ENCODE data around the gene WDR43. TPM values are rescaled to one million over a fixed set of nuclear protein-coding genes. Genes with fewer than 3 reads are reported as not detected.

Gene WDR43
- total RNA-seq, 2 experiments from 2014 or later, result 62.4 to 73.2 TPM

GRCh38 chr2:28949190-28949589, 54.7 kb downstream of the WDR43 start:
- Histone ChIP-seq H3K4me3 (ENCODE audit: low read length) (no peak overlapping the region), H3K27me3 (ENCODE audit: control insufficient read depth in 1 of 2, insufficient read depth in 2 of 2, low read length in 2 of 2) (no peaks in the 10 kb centered on the region), H3K27ac (ENCODE audit: low read depth in 1 of 2, low read length in 2 of 2) (no peak overlapping the region), H3K9me3 (ENCODE audit: control insufficient read depth in 1 of 2, insufficient read depth in 1 of 2, low read length in 2 of 2) (no peaks in the 10 kb centered on the region), H3K36me3 (ENCODE audit: insufficient read depth, low read length) (peaks cover 43% of the 10 kb centered on the region), H3K4me1 (ENCODE audit: insufficient read depth, low read length) (no peaks in the 10 kb centered on the region)
- Mint-ChIP-seq H3K4me1 (ENCODE audit: low read depth) (no peaks in the 10 kb centered on the region), H3K4me3 (no peak overlapping the region), H3K27me3 (no peaks in the 10 kb centered on the region), H3K36me3 (ENCODE audit: low read depth) (peaks cover 41% of the 10 kb centered on the region), H3K27ac (no peak overlapping the region), H3K9me3 (no peaks in the 10 kb centered on the region)
- ChIA-PET POLR2A (no interaction called here), CTCF (no interaction called here)
- ATAC-seq (ENCODE audit: poor library complexity), result no peak
- no peak for DNase-seq
- intact Hi-C loops (cut with DNase I, micrococcal nuclease), result no loop called here
- TF ChIP-seq, protein P1, sequence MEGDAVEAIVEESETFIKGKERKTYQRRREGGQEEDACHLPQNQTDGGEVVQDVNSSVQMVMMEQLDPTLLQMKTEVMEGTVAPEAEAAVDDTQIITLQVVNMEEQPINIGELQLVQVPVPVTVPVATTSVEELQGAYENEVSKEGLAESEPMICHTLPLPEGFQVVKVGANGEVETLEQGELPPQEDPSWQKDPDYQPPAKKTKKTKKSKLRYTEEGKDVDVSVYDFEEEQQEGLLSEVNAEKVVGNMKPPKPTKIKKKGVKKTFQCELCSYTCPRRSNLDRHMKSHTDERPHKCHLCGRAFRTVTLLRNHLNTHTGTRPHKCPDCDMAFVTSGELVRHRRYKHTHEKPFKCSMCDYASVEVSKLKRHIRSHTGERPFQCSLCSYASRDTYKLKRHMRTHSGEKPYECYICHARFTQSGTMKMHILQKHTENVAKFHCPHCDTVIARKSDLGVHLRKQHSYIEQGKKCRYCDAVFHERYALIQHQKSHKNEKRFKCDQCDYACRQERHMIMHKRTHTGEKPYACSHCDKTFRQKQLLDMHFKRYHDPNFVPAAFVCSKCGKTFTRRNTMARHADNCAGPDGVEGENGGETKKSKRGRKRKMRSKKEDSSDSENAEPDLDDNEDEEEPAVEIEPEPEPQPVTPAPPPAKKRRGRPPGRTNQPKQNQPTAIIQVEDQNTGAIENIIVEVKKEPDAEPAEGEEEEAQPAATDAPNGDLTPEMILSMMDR (IDR thresholded peaks at IDR 0.05), result no peak

DNA sequence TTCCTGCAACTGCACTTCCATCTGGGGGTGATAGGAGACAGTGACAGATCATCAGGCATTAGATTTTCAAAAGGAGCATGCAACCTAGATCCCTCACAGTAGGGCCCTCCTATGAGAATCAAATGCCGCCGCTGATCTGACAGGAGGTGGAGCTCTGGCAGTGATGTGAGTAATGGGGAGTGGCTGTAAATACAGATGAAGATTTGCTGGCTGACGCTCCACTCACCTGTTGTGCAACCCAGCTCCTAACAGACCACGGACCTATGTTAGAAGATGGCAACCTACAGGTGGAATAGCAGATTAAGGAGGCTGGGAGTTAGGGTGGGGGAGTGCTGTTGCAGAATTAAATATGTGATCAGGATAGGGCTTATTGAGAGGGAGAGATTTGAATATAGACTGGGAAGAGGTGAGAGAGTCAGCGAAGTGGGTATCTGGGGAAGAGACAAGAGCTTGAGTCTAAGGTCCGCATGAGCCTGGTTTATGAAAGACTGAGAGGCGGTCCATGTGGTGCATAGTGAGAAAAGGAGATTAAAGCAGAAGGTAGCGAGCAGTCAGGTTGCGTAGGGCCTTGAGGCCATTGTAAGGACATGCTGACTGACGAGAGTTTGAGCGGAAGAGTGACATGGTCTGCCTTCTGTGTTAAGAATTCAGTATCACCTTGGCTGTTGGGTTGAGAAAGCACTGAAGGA, 55.3 kb downstream of the WDR43 start:
- H3K9me3 ChIP-seq (ENCODE audit: control insufficient read depth in 1 of 2, insufficient read depth in 1 of 2, low read length in 2 of 2), result no peaks in the 10 kb centered on the region
- Mint-ChIP-seq H3K36me3 (ENCODE audit: low read depth) (peaks cover 36% of the 10 kb centered on the region), H3K4me1 (ENCODE audit: low read depth) (no peaks in the 10 kb centered on the region), H3K27ac (no peak overlapping the region), H3K4me3 (no peak overlapping the region), H3K9me3 (no peaks in the 10 kb centered on the region), H3K27me3 (no peaks in the 10 kb centered on the region)
- TF ChIP-seq, protein P1 (IDR thresholded peaks at IDR 0.05), result no peak
- H3K4me3 ChIP-seq (ENCODE audit: low read length), result no peak overlapping the region
- CTCF ChIA-PET, result no interaction called here
- DNase-seq (no peak), ATAC-seq (ENCODE audit: poor library complexity) (no peak)
- intact Hi-C loops (cut with DNase I, micrococcal nuclease), result loop anchor here (5.0 to 10.0 kb wide), 3 partner anchors 365 to 385 kb away; no protein-coding TSS in a partner anchor
- POLR2A ChIA-PET, result no interaction called here
- no peaks in the 10 kb centered on the region for H3K4me1 ChIP-seq (ENCODE audit: insufficient read depth, low read length)
- H3K27me3 ChIP-seq (ENCODE audit: control insufficient read depth in 1 of 2, insufficient read depth in 2 of 2, low read length in 2 of 2), result no peaks in the 10 kb centered on the region
- H3K36me3 ChIP-seq (ENCODE audit: insufficient read depth, low read length), result peaks cover 37% of the 10 kb centered on the region
- H3K27ac ChIP-seq (ENCODE audit: low read depth in 1 of 2, low read length in 2 of 2), result no peak overlapping the region

- ChIA-PET POLR2A (no interaction called here), CTCF (interaction anchor here (0.6 kb wide), 1 partner anchor 67 kb away, joined by 3 read pairs; no protein-coding TSS in a partner anchor)
- H3K27me3 Mint-ChIP-seq, result no peaks in the 10 kb centered on the region
- no peak overlapping the region for H3K27ac Mint-ChIP-seq
- intact Hi-C loops (cut with DNase I, micrococcal nuclease), result loop anchor here (5.0 to 10.0 kb wide), 3 partner anchors 364 to 386 kb away; no protein-coding TSS in a partner anchor
- H3K4me1 ChIP-seq (ENCODE audit: insufficient read depth, low read length), result no peaks in the 10 kb centered on the region
- H3K4me1 Mint-ChIP-seq (ENCODE audit: low read depth), result no peaks in the 10 kb centered on the region
- H3K36me3 Mint-ChIP-seq (ENCODE audit: low read depth), result peaks cover 24% of the 10 kb centered on the region
- H3K36me3 ChIP-seq (ENCODE audit: insufficient read depth, low read length), result peaks cover 25% of the 10 kb centered on the region
- DNase-seq, result no peak
- TF ChIP-seq, protein P1 (IDR thresholded peaks at IDR 0.05), result no peak
- H3K9me3 ChIP-seq (ENCODE audit: control insufficient read depth in 1 of 2, insufficient read depth in 1 of 2, low read length in 2 of 2), result no peaks in the 10 kb centered on the region
- no peak overlapping the region for H3K4me3 Mint-ChIP-seq
- ATAC-seq (ENCODE audit: poor library complexity), result no peak
- no peak overlapping the region for H3K27ac ChIP-seq (ENCODE audit: low read depth in 1 of 2, low read length in 2 of 2)
- H3K4me3 ChIP-seq (ENCODE audit: low read length), result no peak overlapping the region
- H3K9me3 Mint-ChIP-seq, result no peaks in the 10 kb centered on the region
- no peaks in the 10 kb centered on the region for H3K27me3 ChIP-seq (ENCODE audit: control insufficient read depth in 1 of 2, insufficient read depth in 2 of 2, low read length in 2 of 2)
Measured at GRCh38 chr2:28950941-28951630, 56.6 kb downstream of the WDR43 start.
